ENCODE results near the gene ANP32E. TPM values are rescaled to one million over a fixed set of nuclear protein-coding genes. Genes with fewer than 3 reads are reported as not detected.

Gene ANP32E
- total RNA-seq, 1 donor from 2014 or later, result 52.1 TPM

DNA sequence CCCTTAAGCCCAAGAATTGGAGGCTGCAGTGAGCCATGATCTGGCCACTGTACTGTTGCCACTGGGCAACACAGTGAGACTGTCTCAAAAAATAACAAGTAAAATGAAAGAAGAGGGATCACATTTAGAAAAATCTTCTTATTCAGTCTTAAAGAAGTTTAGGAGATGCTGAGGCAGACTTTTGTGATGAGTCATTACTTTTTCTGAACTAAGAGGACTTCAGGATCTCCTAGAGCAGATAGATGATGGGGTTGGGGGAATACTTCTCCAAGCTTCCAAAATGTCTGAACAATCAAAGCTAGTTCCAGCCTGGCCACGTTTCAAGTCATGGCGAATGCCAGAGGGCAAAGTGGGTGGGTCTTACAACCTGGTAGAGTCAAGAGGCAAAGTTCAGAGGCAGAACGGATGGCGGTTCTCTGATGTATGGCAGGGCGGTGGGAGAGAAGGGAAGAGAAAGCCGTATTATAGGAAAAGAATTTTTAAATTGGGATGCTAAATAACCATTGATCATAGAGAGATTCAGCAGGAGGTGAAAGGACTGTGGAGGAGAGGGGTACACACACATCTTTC is 44.3 kb upstream of the ANP32E start:
- H3K36me3 Mint-ChIP-seq (ENCODE audit: insufficient read depth), result no peaks in the 10 kb centered on the region
- H3K4me1 Mint-ChIP-seq (ENCODE audit: low read depth), result peaks cover 8% of the 10 kb centered on the region
- H3K27me3 Mint-ChIP-seq, result peaks cover 41% of the 10 kb centered on the region
- no peak overlapping the region for H3K4me3 Mint-ChIP-seq (ENCODE audit: low read depth)
- H3K9me3 Mint-ChIP-seq (ENCODE audit: low read depth), result peaks cover 3% of the 10 kb centered on the region
- H3K27ac Mint-ChIP-seq, result no peak overlapping the region
- TF ChIP-seq, protein P1, sequence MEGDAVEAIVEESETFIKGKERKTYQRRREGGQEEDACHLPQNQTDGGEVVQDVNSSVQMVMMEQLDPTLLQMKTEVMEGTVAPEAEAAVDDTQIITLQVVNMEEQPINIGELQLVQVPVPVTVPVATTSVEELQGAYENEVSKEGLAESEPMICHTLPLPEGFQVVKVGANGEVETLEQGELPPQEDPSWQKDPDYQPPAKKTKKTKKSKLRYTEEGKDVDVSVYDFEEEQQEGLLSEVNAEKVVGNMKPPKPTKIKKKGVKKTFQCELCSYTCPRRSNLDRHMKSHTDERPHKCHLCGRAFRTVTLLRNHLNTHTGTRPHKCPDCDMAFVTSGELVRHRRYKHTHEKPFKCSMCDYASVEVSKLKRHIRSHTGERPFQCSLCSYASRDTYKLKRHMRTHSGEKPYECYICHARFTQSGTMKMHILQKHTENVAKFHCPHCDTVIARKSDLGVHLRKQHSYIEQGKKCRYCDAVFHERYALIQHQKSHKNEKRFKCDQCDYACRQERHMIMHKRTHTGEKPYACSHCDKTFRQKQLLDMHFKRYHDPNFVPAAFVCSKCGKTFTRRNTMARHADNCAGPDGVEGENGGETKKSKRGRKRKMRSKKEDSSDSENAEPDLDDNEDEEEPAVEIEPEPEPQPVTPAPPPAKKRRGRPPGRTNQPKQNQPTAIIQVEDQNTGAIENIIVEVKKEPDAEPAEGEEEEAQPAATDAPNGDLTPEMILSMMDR (IDR thresholded peaks at IDR 0.05; ENCODE audit: unreplicated experiment), result no peak
- DNase-seq (ENCODE audit: low spot score, unreplicated experiment), result no peak

DNA sequence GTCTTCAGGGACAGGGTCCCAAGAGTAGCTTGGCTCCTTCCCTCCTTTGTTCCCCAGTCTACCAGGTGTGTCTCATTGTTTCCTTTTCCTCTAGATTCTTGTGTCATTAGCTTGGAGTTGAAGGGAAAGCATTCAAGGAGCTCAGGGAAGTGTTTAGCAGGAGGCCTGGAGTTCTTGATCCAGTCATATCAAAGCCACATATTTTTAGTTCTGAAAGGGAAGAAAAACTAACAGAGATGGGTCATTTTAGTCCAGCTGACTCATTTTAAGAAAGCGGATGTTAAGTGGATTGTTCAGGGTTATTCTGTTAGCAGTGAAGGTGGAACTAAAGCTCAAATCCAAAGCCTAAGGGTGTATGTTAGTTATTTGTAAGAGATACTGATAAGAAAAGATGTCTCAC is 37.4 kb upstream of the ANP32E start:
- Mint-ChIP-seq H3K27ac (no peak overlapping the region), H3K9me3 (ENCODE audit: low read depth) (no peaks in the 10 kb centered on the region)

DNA sequence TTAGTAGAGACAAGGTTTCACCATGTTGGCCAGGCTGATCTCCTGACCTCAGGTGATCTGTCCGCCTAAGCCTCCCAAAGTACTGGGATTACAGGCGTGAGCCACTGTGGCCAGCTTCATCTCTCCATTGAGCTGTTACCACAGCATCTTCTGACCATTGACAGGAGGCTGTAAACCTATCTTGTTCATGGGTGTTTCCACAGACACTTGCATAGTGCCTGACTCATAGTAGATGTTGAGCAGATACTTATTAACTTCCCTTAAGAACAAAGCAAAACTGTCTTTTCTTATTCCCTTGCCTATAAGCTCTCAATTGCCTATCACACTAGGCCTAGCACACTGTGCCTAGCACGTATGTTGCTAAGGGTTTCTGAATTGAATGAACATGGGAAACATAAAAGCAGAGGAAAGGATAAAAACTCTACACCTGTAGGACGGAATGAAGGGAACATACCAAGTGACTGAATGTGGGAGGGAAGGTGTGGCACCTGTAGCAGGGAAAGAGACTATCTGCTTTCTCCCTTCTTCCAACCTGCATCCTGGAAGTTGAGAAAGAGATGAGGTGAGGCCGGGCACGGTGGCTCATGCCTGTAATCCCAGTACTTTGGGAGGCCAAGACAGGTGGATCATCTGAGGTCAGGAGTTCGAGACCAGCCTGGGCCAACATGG is 35.5 kb upstream of the ANP32E start:
- Mint-ChIP-seq H3K36me3 (ENCODE audit: insufficient read depth) (peaks cover 2% of the 10 kb centered on the region), H3K9me3 (ENCODE audit: low read depth) (no peaks in the 10 kb centered on the region), H3K27me3 (no peaks in the 10 kb centered on the region), H3K4me3 (ENCODE audit: low read depth) (no peak overlapping the region), H3K4me1 (ENCODE audit: low read depth) (peaks cover 26% of the 10 kb centered on the region), H3K27ac (peak overlapping the region; percentile 76)
- TF ChIP-seq, protein P1 (IDR thresholded peaks at IDR 0.05; ENCODE audit: unreplicated experiment), result no peak
- no peak for DNase-seq (ENCODE audit: low spot score, unreplicated experiment)

More for the DNA sequence above, 37.4 kb upstream of the ANP32E start:
- TF ChIP-seq, protein P1 (IDR thresholded peaks at IDR 0.05; ENCODE audit: unreplicated experiment), result no peak
- H3K36me3 Mint-ChIP-seq (ENCODE audit: insufficient read depth), result no peaks in the 10 kb centered on the region
- no peak overlapping the region for H3K4me3 Mint-ChIP-seq (ENCODE audit: low read depth)
- peaks cover 12% of the 10 kb centered on the region for H3K4me1 Mint-ChIP-seq (ENCODE audit: low read depth)
- DNase-seq (ENCODE audit: low spot score, unreplicated experiment), result no peak
- H3K27me3 Mint-ChIP-seq, result no peaks in the 10 kb centered on the region

DNA sequence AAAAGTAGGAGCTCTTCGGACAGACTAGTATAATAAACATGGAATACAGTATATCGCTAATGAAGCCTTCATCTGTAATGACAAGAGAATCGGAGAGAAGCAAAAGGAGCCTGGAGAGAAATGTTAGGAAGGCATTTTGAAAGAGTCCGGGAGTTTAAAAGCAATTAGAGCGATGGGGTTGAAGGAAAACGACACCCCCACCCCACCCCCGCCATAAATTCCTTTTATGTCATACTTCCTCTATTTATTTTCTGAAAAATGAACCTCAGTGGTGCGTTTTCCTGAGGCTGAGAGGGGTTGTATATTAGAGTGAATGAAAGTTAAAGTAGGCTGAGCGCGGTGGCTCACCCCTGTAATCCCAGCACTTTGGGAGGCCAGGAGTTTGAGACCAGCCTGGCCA is 33.5 kb upstream of the ANP32E start:
- Mint-ChIP-seq H3K27me3 (no peaks in the 10 kb centered on the region), H3K9me3 (ENCODE audit: low read depth) (no peaks in the 10 kb centered on the region), H3K36me3 (ENCODE audit: insufficient read depth) (peaks cover 6% of the 10 kb centered on the region), H3K4me1 (ENCODE audit: low read depth) (peaks cover 26% of the 10 kb centered on the region), H3K4me3 (ENCODE audit: low read depth) (peak overlapping the region; percentile 99), H3K27ac (peak overlapping the region; percentile 98)
- TF ChIP-seq, protein P1 (IDR thresholded peaks at IDR 0.05; ENCODE audit: unreplicated experiment), result no peak
- no peak for DNase-seq (ENCODE audit: low spot score, unreplicated experiment)

DNA sequence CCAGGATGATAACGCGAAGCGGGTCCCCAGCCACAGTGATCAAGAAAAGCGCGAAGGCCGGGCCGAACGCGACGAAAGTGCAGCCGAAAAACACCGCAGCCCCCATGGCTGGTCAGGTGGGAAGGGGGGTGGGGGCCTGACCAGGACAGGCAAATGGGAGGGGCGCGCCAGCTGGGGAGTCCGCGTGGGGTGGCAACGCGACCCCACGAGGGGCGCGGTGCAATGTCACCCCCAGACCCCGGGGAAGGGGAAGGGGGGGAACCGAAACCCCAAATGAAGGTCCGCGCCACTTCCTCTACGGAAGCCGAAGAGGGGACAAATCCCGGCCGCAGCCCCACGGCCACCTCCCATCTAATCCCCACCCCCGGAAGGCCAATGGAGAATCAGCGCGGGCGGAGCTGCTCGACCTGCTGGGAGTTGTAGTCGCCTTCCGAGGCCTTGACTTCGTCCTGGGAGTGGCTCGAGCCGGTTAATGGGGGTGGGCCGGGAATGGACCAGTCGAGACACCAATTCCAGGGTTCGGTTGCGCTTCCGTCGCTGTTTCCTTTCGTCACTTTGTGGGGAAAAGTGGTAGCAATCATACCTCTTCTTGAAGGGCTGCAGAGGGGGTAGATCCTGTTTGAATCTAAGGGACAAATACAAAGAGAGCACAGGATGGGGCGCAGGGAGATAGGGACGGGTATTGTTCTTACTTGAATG is 32.9 kb upstream of the ANP32E start, which contains the start of gene APH1A:
Gene APH1A (minus strand): TSS at position 312 of the 699 bp plus-strand sequence. CDS start 206 bp downstream, at position 106.
- H3K27me3 Mint-ChIP-seq, result no peaks in the 10 kb centered on the region
- H3K4me1 Mint-ChIP-seq (ENCODE audit: low read depth), result peaks cover 26% of the 10 kb centered on the region
- H3K9me3 Mint-ChIP-seq (ENCODE audit: low read depth), result no peaks in the 10 kb centered on the region
- H3K4me3 Mint-ChIP-seq (ENCODE audit: low read depth), result peak within 1 kb of the TSS; percentile 99
- peak within 1 kb of the TSS; percentile 98 for H3K27ac Mint-ChIP-seq
- TF ChIP-seq, protein P1 (IDR thresholded peaks at IDR 0.05; ENCODE audit: unreplicated experiment), result no peak
- peaks cover 6% of the 10 kb centered on the region for H3K36me3 Mint-ChIP-seq (ENCODE audit: insufficient read depth)
- DNase-seq (ENCODE audit: low spot score, unreplicated experiment), result peak; percentile 87

Data from progenitor cell of endocrine pancreas (in vitro differentiated cells).